HG02571 (cell line): ENCODE results near the gene PEX12.
"Not testable (repeated sequence)": the region's sequence is repeated elsewhere in the genome, so short reads cannot be mapped to it uniquely, and the experiment has no call there.

Source experiments
- ATAC-seq: cut with Tn5 transposase; IDR thresholded peaks from one replicate; pipeline ENCODE4 v1.9.1; 2021; ENCODE audit warnings: mild to moderate bottlenecking, moderate library complexity; ENCODE audit not compliant: unreplicated experiment

PEX12 gene

GRCh38 chr17:35537601-35538141 lies 40.7 kb downstream of the PEX12 start, which contains the start of gene SLFN12L:
SLFN12L (minus strand) TSS chr17:35537678; CDS start chr17:35522364, 15,314 bp downstream.
- ATAC-seq: no peak

- ATAC-seq: no peak
Observed at GRCh38 chr17:35536664-35537171, 41.7 kb downstream of the PEX12 start.

DNA sequence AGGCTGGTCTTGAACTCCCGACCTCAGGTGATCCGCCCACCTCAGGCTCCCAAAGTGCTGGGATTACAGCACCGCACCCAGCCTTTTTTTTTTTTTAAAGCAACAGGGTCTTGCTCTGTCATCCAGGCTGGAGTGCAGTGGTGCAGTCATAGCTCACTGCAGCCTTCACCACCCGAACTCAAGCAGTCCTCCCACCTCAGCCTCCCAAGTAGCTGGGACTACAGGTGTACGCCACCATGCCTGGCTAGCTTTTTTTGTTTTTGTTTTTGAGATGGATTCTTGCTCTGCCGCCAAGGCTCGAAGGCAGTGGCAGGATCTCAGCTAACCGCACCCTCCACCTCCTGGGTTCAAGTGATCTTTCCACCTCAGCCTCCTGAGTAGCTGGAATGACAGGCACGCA lies 43.0 kb downstream of the PEX12 start:
- ATAC-seq: not testable (repeated sequence)

- no peak for ATAC-seq
Observed at GRCh38 chr17:35534576-35535093, 43.7 kb downstream of the PEX12 start.

DNA sequence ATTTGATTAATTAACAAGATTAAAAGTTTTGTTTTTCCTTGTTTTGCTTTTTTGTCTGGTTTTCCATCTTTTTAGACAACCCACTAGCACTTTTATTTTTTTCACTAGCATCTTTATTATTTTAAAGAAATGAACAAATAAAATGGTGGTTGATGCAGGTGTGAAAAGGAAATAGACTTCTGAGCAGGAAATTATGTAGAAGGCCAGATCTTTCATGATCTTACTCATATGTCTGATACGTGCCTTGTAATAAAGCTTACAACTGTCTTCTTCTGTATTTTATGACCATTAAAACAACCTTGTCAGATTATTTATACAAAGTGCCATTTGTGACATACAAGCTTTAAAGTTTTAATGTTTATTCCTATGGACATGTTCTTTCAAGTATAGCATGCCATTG lies 47.2 kb downstream of the PEX12 start:
- no peak for ATAC-seq

- ATAC-seq: no peak
Observed at GRCh38 chr17:35529866-35530265, 48.5 kb downstream of the PEX12 start.

- not testable (repeated sequence) for ATAC-seq
Observed at GRCh38 chr17:35529326-35529725, 49.0 kb downstream of the PEX12 start.
